GDM1 (cell line): Measurements from ENCODE around the gene ABLIM2.

Source experiments
- DNase-seq: peaks from one replicate; lab custom pipeline; 2025; lab: John Stamatoyannopoulos, UW

ABLIM2 gene

GRCh38 chr4:8083086-8083825 lies 75.4 kb downstream of the ABLIM2 start:
- no peak for DNase-seq

GRCh38 chr4:8082517-8083055 lies 76.0 kb downstream of the ABLIM2 start:
- no peak for DNase-seq

GRCh38 chr4:8081621-8082516 lies 76.7 kb downstream of the ABLIM2 start:
- DNase-seq = no peak

- no peak for DNase-seq
Measured at GRCh38 chr4:8081171-8081570, 77.4 kb downstream of the ABLIM2 start.

- no peak for DNase-seq
Measured at GRCh38 chr4:8080754-8081065, 77.9 kb downstream of the ABLIM2 start.

GRCh38 chr4:8079916-8080753 lies 78.5 kb downstream of the ABLIM2 start:
- DNase-seq = no peak

- DNase-seq = peak; percentile 28
Measured at GRCh38 chr4:8079031-8079885, 79.4 kb downstream of the ABLIM2 start.

- no peak for DNase-seq
Measured at GRCh38 chr4:8078610-8079015, 80.0 kb downstream of the ABLIM2 start.

GRCh38 chr4:8078109-8078494 lies 80.5 kb downstream of the ABLIM2 start:
- no peak for DNase-seq

- DNase-seq = no peak
Measured at GRCh38 chr4:8077181-8078108, 81.2 kb downstream of the ABLIM2 start.

- no peak for DNase-seq
Measured at GRCh38 chr4:8076023-8076422, 82.6 kb downstream of the ABLIM2 start.

- DNase-seq = no peak
Measured at GRCh38 chr4:8073206-8073863, 85.3 kb downstream of the ABLIM2 start.

- DNase-seq = no peak
Measured at GRCh38 chr4:8072235-8072968, 86.2 kb downstream of the ABLIM2 start.

- no peak for DNase-seq
Measured at GRCh38 chr4:8071766-8072165, 86.8 kb downstream of the ABLIM2 start.

GRCh38 chr4:8070736-8071718 lies 87.6 kb downstream of the ABLIM2 start:
- DNase-seq = no peak

- DNase-seq = no peak
Measured at GRCh38 chr4:8069102-8069752, 89.4 kb downstream of the ABLIM2 start.
